Hepatocyte (in vitro differentiated cells): ENCODE data around the gene B3GNT9. TPM values are rescaled to one million over a fixed set of nuclear protein-coding genes. Genes with fewer than 3 reads are reported as not detected.

Experiments used
- DNase-seq: peaks from one replicate; pipeline ENCODE4 v3.0.0-alpha.2; 2016; ENCODE audit warnings: low spot score
- H2AFZ ChIP-seq: fragments of 200-600 bp; sonication (generic); 2 replicates; pipeline ENCODE4 v1.6.0; 2016; ENCODE audit warnings: antibody characterized with exemption, mild to moderate bottlenecking
- H3K27ac ChIP-seq: fragments of 200-600 bp; sonication (generic); 2 replicates; pipeline ENCODE4 v1.5.1; 2016; ENCODE audit warnings: mild to moderate bottlenecking
- H3K27me3 ChIP-seq: fragments of 200-600 bp; sonication (generic); 2 replicates; pipeline ENCODE4 v1.6.1; 2016
- H3K36me3 ChIP-seq: fragments of 200-600 bp; sonication (generic); replicated peaks from 2 replicates; pipeline ENCODE4 v1.5.1; 2016; ENCODE audit warnings: low read depth; ENCODE audit not compliant: insufficient read depth
- H3K4me1 ChIP-seq: fragments of 200-600 bp; sonication (generic); 2 replicates; pipeline ENCODE4 v1.5.1; 2016; ENCODE audit warnings: mild to moderate bottlenecking, moderate library complexity; ENCODE audit not compliant: insufficient read depth
- H3K4me2 ChIP-seq: fragments of 200-600 bp; sonication (generic); 2 replicates; pipeline ENCODE4 v1.6.0; 2016
- H3K4me3 ChIP-seq: fragments of 200-600 bp; sonication (generic); 2 replicates; pipeline ENCODE4 v1.5.1; 2016; ENCODE audit warnings: mild to moderate bottlenecking
- H3K79me2 ChIP-seq: fragments of 200-600 bp; sonication (generic); 2 replicates; pipeline ENCODE4 v1.6.0; 2017; ENCODE audit warnings: mild to moderate bottlenecking
- H3K9me2 ChIP-seq: fragments of 200-600 bp; sonication (generic); replicated peaks from 2 replicates; pipeline ENCODE4 v1.6.0; 2017; ENCODE audit warnings: mild to moderate bottlenecking; ENCODE audit not compliant: insufficient read depth
- H3K9me3 ChIP-seq: fragments of 200-600 bp; sonication (generic); 2 replicates; pipeline ENCODE4 v1.5.1; 2016; ENCODE audit warnings: low read depth, mild to moderate bottlenecking
- H4K20me1 ChIP-seq: fragments of 200-600 bp; sonication (generic); 2 replicates; pipeline ENCODE4 v1.6.0; 2016; ENCODE audit warnings: mild to moderate bottlenecking; ENCODE audit not compliant: insufficient read depth, poor library complexity, severe bottlenecking
- EZH2 ChIP-seq: fragments of 200-600 bp; sonication (generic); IDR thresholded peaks from 2 replicates; pipeline ENCODE4 v1.6.1; 2016; ENCODE audit warnings: antibody characterized with exemption, mild to moderate bottlenecking, borderline replicate concordance
- EZH2phosphoT487 ChIP-seq: fragments of 200-600 bp; sonication (generic); IDR thresholded peaks from one replicate; pipeline ENCODE4 v1.6.1; 2018; ENCODE audit warnings: antibody characterized with exemption, mild to moderate bottlenecking, low read depth, moderate library complexity; ENCODE audit not compliant: unreplicated experiment, severe bottlenecking
- WGBS: methylation state at CpG from one replicate; pipeline ENCODE4 v1.1.6; 2016; ENCODE audit warnings: low lambda C conversion rate; ENCODE audit errors: missing lambda C conversion rate; 5-methylcytosine and 5-hydroxymethylcytosine counted together
- polyA plus RNA-seq: library from polyadenylated mRNA; unstranded; fragments of >200 nt; fragmentation: Nextera tagmentation; extraction: Ambion mirVana; gene quantifications from 2 replicates; pipeline ENCODE4 v1.2.1, GENCODE V29; 2016
- total RNA-seq: library from RNA; depleted of rRNA; stranded (reverse); fragments of >200 nt; gene quantifications from 2 replicates; pipeline ENCODE4 v1.2.3, GENCODE V29; 2014
- TF ChIP-seq, protein P1 (sequence below): fragments of 200-600 bp; sonication (generic); IDR thresholded peaks from 2 replicates; pipeline ENCODE4 v1.5.1; 2016; ENCODE audit warnings: antibody characterized with exemption, mild to moderate bottlenecking; ENCODE audit not compliant: poor library complexity

The B3GNT9 gene
- total and polyA plus RNA-seq, 2 experiments from 2014 or later: 34.5 to 44.2 TPM

DNA sequence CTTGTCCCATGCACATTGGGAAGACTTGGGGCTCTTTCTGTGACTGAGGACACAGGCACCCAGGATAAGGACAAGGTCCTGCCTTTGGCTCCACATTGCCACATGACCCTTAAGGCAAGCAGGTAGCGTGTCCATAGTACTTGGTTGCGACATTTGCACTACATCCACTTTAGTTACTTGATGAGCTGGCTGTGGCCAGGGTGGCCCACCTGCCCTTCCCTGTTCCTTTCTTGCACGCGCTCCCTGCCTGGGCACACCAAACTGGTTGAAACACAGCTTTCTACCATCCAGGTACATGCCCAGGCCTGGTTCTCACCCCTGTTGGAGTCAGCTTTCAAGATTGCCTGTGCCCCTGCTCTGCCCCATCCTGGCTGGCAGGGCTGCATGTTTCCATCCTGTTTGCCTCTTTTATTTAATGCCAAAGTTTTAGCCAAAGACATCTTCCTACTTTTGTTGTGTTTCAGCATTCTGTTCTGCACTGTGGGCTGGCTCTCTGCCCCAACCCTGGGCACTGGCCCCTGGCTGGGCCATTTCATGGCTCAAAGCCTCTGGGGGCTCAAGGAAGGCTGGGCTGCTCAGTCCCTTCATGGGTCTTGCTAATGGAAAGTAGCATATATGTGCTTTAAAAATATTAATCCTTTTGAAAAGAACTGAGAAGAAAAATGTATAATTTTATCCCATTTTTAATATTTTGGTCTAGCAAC, 3.2 kb downstream of the B3GNT9 start:
- Histone ChIP-seq H3K9me2 (no peaks in the 10 kb centered on the region), H2AFZ (no peak overlapping the region), H3K36me3 (no peaks in the 10 kb centered on the region), H3K4me3 (no peak overlapping the region), H3K9me3 (no peaks in the 10 kb centered on the region), H3K27me3 (no peaks in the 10 kb centered on the region), H4K20me1 (no peaks in the 10 kb centered on the region), H3K4me2 (no peak overlapping the region), H3K4me1 (peaks cover 10% of the 10 kb centered on the region), H3K79me2 (peaks cover 4% of the 10 kb centered on the region), H3K27ac (no peak overlapping the region)
- no peak for DNase-seq
- no peak for TF ChIP-seq EZH2
- TF ChIP-seq, protein P1, sequence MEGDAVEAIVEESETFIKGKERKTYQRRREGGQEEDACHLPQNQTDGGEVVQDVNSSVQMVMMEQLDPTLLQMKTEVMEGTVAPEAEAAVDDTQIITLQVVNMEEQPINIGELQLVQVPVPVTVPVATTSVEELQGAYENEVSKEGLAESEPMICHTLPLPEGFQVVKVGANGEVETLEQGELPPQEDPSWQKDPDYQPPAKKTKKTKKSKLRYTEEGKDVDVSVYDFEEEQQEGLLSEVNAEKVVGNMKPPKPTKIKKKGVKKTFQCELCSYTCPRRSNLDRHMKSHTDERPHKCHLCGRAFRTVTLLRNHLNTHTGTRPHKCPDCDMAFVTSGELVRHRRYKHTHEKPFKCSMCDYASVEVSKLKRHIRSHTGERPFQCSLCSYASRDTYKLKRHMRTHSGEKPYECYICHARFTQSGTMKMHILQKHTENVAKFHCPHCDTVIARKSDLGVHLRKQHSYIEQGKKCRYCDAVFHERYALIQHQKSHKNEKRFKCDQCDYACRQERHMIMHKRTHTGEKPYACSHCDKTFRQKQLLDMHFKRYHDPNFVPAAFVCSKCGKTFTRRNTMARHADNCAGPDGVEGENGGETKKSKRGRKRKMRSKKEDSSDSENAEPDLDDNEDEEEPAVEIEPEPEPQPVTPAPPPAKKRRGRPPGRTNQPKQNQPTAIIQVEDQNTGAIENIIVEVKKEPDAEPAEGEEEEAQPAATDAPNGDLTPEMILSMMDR: no peak
- no peak for TF ChIP-seq EZH2phosphoT487
- 98% methylated on average over 4 of the region's 4 CpGs for WGBS

- WGBS: 94% methylated on average over 7 of the region's 7 CpGs
- Histone ChIP-seq H3K79me2 (peaks cover 4% of the 10 kb centered on the region), H3K9me3 (no peaks in the 10 kb centered on the region), H3K4me2 (no peak overlapping the region), H3K4me3 (no peak overlapping the region), H3K9me2 (no peaks in the 10 kb centered on the region), H3K27ac (no peak overlapping the region), H3K36me3 (no peaks in the 10 kb centered on the region), H2AFZ (no peak overlapping the region), H3K27me3 (no peaks in the 10 kb centered on the region), H4K20me1 (no peaks in the 10 kb centered on the region), H3K4me1 (peaks cover 10% of the 10 kb centered on the region)
- DNase-seq: no peak
- TF ChIP-seq, protein P1: no peak
- no peak for TF ChIP-seq EZH2phosphoT487
- TF ChIP-seq EZH2: no peak
Observed at GRCh38 chr16:67146523-67147357, 4.1 kb downstream of the B3GNT9 start.

- Histone ChIP-seq H3K4me2 (no peak overlapping the region), H3K79me2 (peaks cover 4% of the 10 kb centered on the region), H3K9me2 (no peaks in the 10 kb centered on the region), H3K27ac (no peak overlapping the region), H2AFZ (no peak overlapping the region), H3K4me1 (peaks cover 3% of the 10 kb centered on the region), H3K27me3 (no peaks in the 10 kb centered on the region), H3K9me3 (no peaks in the 10 kb centered on the region), H4K20me1 (no peaks in the 10 kb centered on the region), H3K4me3 (no peak overlapping the region), H3K36me3 (no peaks in the 10 kb centered on the region)
- TF ChIP-seq, protein P1: no peak
- TF ChIP-seq EZH2phosphoT487 (no peak), EZH2 (no peak)
- DNase-seq: no peak
- WGBS: 89% methylated on average over 2 of the region's 2 CpGs
Observed at GRCh38 chr16:67145746-67146145, 5.1 kb downstream of the B3GNT9 start.
